Endothelial cell of umbilical vein (primary cell): ENCODE results near the gene TNFRSF8. TPM values are rescaled to one million over a fixed set of nuclear protein-coding genes. Genes with fewer than 3 reads are reported as not detected.

ENCODE experiments used
- BruUV-seq: library from RNA; stranded (reverse); fragments of 400-500 nt; replicated peaks from 2 replicates; lab custom pipeline; 2021; lab: Mats Ljungman, UMichigan
- CTCF ChIA-PET: fragments of 300-600, 350-600 bp; sonication (Branson Sonifier 250); formaldehyde crosslinking; loops from one replicate; lab custom pipeline; 2021; ENCODE audit warnings: antibody characterized with exemption, inconsistent platforms; lab: Charles Lee
- POLR2A ChIA-PET: fragments of 300-600, 350-600 bp; sonication (Branson Sonifier 250); formaldehyde crosslinking; loops from one replicate; lab custom pipeline; 2021; ENCODE audit warnings: antibody characterized with exemption, inconsistent platforms; lab: Charles Lee
- DNase-seq: peaks from one replicate; pipeline ENCODE4 v3.0.0-alpha.2; 2011; ENCODE audit warnings: low read depth, low spot score
- FAIRE-seq: peaks from 2 replicates; lab custom pipeline; 2011; peaks lifted over from hg19 to GRCh38; lab: Jason Lieb, UNC
- H2AFZ ChIP-seq: 2 replicates; pipeline ENCODE4 v1.6.0; 2012; ENCODE audit warnings: low read depth, low read length, control low read depth, inconsistent platforms
- H3K27ac ChIP-seq: 2 replicates; pipeline ENCODE4 v1.5.1; 2011; ENCODE audit warnings: low read depth, mild to moderate bottlenecking, control low read depth, low read length, moderate library complexity; ENCODE audit not compliant: insufficient read depth
- H3K27me3 ChIP-seq, 2 experiments: 2 replicates each; pipeline versions ENCODE4 v1.6.0 to v1.6.1; 2011; ENCODE audit warnings: low read length in 2 of 2, mixed read lengths in 1 of 2; ENCODE audit not compliant: control insufficient read depth in 2 of 2, insufficient read depth in 2 of 2
- H3K36me3 ChIP-seq, 2 experiments: 2 replicates in 1 of 2; 3 replicates in 1 of 2; pipeline ENCODE4 v1.5.1; 2011; ENCODE audit warnings: low read length in 2 of 2, mild to moderate bottlenecking in 1 of 2, moderate library complexity in 1 of 2; ENCODE audit not compliant: control insufficient read depth in 2 of 2, insufficient read depth in 2 of 2; ENCODE audit errors: extremely low read depth in 1 of 2
- H3K4me1 ChIP-seq: 3 replicates; pipeline ENCODE4 v1.5.1; 2011; ENCODE audit warnings: mild to moderate bottlenecking, low read length; ENCODE audit not compliant: control insufficient read depth, insufficient read depth; ENCODE audit errors: extremely low read depth
- H3K4me2 ChIP-seq: 2 replicates; pipeline ENCODE4 v1.6.1; 2011; ENCODE audit warnings: low read length, control low read depth, mixed read lengths; ENCODE audit not compliant: insufficient read depth
- H3K4me3 ChIP-seq, 3 experiments: fragments of 200-600 bp in 1 of 3; sonication (generic), shearing (Covaris generic) in 1 of 3; replicated peaks in 1 of 3; 2 replicates each; pipeline ENCODE4 v1.5.1; 2011 to 2016; ENCODE audit warnings: control low read depth in 3 of 3, low read length in 3 of 3, mild to moderate bottlenecking in 2 of 3, inconsistent platforms in 1 of 3, low read depth in 1 of 3, moderate library complexity in 1 of 3; ENCODE audit not compliant: insufficient read depth in 1 of 3
- H3K79me2 ChIP-seq: 2 replicates; pipeline ENCODE4 v1.6.0; 2012; ENCODE audit warnings: low read length, inconsistent platforms; ENCODE audit not compliant: control insufficient read depth, insufficient read depth
- H3K9ac ChIP-seq: replicated peaks from 2 replicates; pipeline ENCODE3; 2011; ENCODE audit warnings: low read length, control low read depth; ENCODE audit not compliant: insufficient read depth; ENCODE audit errors: extremely low read depth
- H3K9me1 ChIP-seq: replicated peaks from 3 replicates; pipeline ENCODE4 v1.6.0; 2011; ENCODE audit warnings: mild to moderate bottlenecking, low read length; ENCODE audit not compliant: control insufficient read depth, insufficient read depth; ENCODE audit errors: extremely low read depth
- H3K9me3 ChIP-seq: replicated peaks from 2 replicates; pipeline ENCODE4 v1.5.1; 2012; ENCODE audit warnings: low read length, inconsistent platforms; ENCODE audit not compliant: control insufficient read depth, insufficient read depth
- H4K20me1 ChIP-seq: replicated peaks from 2 replicates; pipeline ENCODE3; 2011; ENCODE audit warnings: mild to moderate bottlenecking, low read length; ENCODE audit not compliant: control insufficient read depth, insufficient read depth; ENCODE audit errors: extremely low read depth
- CTCF ChIP-seq, 2 donors: IDR thresholded peaks; 1 replicate in 1 of 2; 2 replicates in 1 of 2; pipeline ENCODE4 v1.5.1; 2011; ENCODE audit warnings: low read length in 2 of 2, mild to moderate bottlenecking in 2 of 2, moderate library complexity in 2 of 2, control low read depth in 1 of 2, inconsistent platforms in 1 of 2, low read depth in 1 of 2; ENCODE audit not compliant: insufficient read depth in 1 of 2; ENCODE audit errors: extremely low read depth in 1 of 2
- EZH2 ChIP-seq: IDR thresholded peaks from 2 replicates; pipeline ENCODE4 v1.6.1; 2012; ENCODE audit warnings: borderline replicate concordance, low read depth, mild to moderate bottlenecking, moderate library complexity, low read length, inconsistent platforms; ENCODE audit not compliant: severe bottlenecking
- FOS ChIP-seq: IDR thresholded peaks from 2 replicates; pipeline ENCODE4 v1.6.1; 2011; ENCODE audit warnings: mild to moderate bottlenecking, low read length, moderate library complexity, borderline replicate concordance; ENCODE audit not compliant: insufficient read depth
- JUN ChIP-seq: IDR thresholded peaks from 2 replicates; pipeline ENCODE4 v1.6.1; 2011; ENCODE audit warnings: borderline replicate concordance, low read depth; ENCODE audit not compliant: insufficient read length, insufficient read depth
- POLR2AphosphoS5 ChIP-seq: IDR thresholded peaks from 2 replicates; pipeline ENCODE4 v1.6.1; 2012; ENCODE audit warnings: low read depth, mild to moderate bottlenecking, control low read depth, low read length, moderate library complexity; ENCODE audit not compliant: insufficient read depth
- dilution Hi-C: fragments of 300-500 bp; cut with MboI; formaldehyde crosslinking; loops from one replicate; pipeline ENCODE4 v1.15.0; 2019; ENCODE audit warnings: low sequenced_read_pairs; ENCODE audit not compliant: extremely low pct_ligation_motif_present
- intact Hi-C: fragments of 100-400 bp; cut with micrococcal nuclease; formaldehyde crosslinking; loops from one replicate; pipeline ENCODE4 v1.10.0; 2022
- polyA plus RNA-seq, 4 experiments: library from polyadenylated mRNA; depleted of rRNA in 3 of 4; stranded (reverse) in 3 of 4; unstranded in 1 of 4; fragments of >200 nt; gene quantifications; 2 replicates each; pipeline versions ENCODE4 v1.2.1 to v1.2.3, GENCODE V29; 2011 to 2012; ENCODE audit warnings: missing spikeins in 1 of 4
- total RNA-seq: library from RNA; stranded (reverse); gene quantifications from 2 replicates; pipeline ENCODE4 v1.2.3, GENCODE V29; 2021
- TF ChIP-seq, protein P1 (sequence below): IDR thresholded peaks from 2 replicates; pipeline ENCODE4 v1.6.1; 2011; ENCODE audit not compliant: insufficient read depth, insufficient read length

TNFRSF8 gene
- total and polyA plus RNA-seq, 2 donors (not counting 3 experiments of a cell fraction or from before 2014, with no cell fraction given): 0.47 TPM; not detected in 1

DNA sequence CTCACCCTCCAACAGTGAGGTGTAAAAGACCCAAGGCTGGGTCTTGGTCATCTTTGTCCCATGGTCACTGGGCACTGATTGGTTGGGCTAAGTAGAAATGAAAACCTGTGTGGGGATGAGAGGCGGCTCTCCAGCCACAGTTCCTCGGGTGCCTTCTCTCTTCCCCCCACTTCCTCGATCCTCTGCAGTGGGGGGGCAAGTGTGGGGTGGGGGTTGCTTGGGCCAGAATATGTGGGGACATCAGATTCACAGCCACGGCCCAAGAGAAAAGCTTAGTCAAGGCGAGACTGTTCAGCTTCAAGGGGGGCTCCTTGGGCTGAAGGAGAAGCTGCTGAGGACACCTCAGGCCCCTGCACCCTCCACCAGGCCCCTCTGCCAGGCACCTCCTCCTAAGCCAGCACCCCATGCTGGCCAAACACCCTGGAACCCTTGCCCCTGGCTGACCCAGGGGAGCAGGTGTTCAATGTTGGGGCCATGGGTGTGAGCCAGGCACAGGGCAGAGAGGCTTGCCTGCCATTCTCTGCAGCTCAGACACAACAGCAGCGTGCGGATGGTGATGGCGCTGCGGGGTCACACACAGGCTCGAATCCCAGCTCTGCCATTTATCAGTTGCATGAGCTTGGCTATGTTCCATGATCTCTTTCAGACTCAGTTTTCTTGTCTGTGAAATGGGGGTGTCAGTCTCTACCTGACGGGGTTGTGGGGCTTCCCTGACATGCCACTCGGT is 82.7 kb downstream of the TNFRSF8 start:
- H3K4me3 ChIP-seq: no peak overlapping the region
- H3K36me3 ChIP-seq: no peaks in the 10 kb centered on the region
- no peak for FAIRE-seq
- BruUV-seq: no TSS peak
- DNase-seq: no peak
- no peak overlapping the region for H3K9ac ChIP-seq
- H3K4me1 ChIP-seq: peaks cover 29% of the 10 kb centered on the region
- dilution Hi-C loops (no loop called here), intact Hi-C loops (no loop called here)
- H3K79me2 ChIP-seq: no peaks in the 10 kb centered on the region
- CTCF ChIA-PET: interaction anchor here (1.0 to 2.0 kb wide), 6 partner anchors 9 to 34 kb away, joined by 3 to 8 read pairs (median 4); no protein-coding TSS in a partner anchor
- TF ChIP-seq FOS (no peak), JUN (no peak), CTCF (IDR thresholded peaks at IDR 0.05; ENCODE audit: extremely low read depth in 1 of 2, insufficient read depth in 1 of 2, low read depth in 1 of 2, low read length in 2 of 2) (no peak), EZH2 (no peak), POLR2AphosphoS5 (no peak)
- TF ChIP-seq, protein P1, sequence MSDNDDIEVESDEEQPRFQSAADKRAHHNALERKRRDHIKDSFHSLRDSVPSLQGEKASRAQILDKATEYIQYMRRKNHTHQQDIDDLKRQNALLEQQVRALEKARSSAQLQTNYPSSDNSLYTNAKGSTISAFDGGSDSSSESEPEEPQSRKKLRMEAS: no peak
- H3K4me2 ChIP-seq: no peak overlapping the region
- no peaks in the 10 kb centered on the region for H4K20me1 ChIP-seq
- no peaks in the 10 kb centered on the region for H3K9me3 ChIP-seq
- POLR2A ChIA-PET: no interaction called here
- no peaks in the 10 kb centered on the region for H3K9me1 ChIP-seq
- no peaks in the 10 kb centered on the region for H3K27me3 ChIP-seq
- no peak overlapping the region for H2AFZ ChIP-seq
- H3K27ac ChIP-seq: no peak overlapping the region
